Iris pigment epithelial cell (primary cell): ENCODE data around the gene SMG9.

Source experiments
- DNase-seq: peaks from one replicate; pipeline ENCODE4 v3.0.0-alpha.2; 2011; ENCODE audit warnings: low read depth

The SMG9 gene

GRCh38 chr19:43721469-43722048 is 33.2 kb downstream of the SMG9 start:
- no peak for DNase-seq

GRCh38 chr19:43720936-43721335 is 33.8 kb downstream of the SMG9 start:
- no peak for DNase-seq

- no peak for DNase-seq
Measured at GRCh38 chr19:43719918-43720317, 34.8 kb downstream of the SMG9 start.

- no peak for DNase-seq
Measured at GRCh38 chr19:43719378-43719868, 35.3 kb downstream of the SMG9 start.

- no peak for DNase-seq
Measured at GRCh38 chr19:43718627-43719377, 36.0 kb downstream of the SMG9 start.

GRCh38 chr19:43715776-43716175 is 39.0 kb downstream of the SMG9 start, which contains the start of gene IRGC:
IRGC (plus strand) TSS chr19:43716076; CDS start chr19:43718559, 2,483 bp downstream.
- DNase-seq, result no peak

- no peak for DNase-seq
Measured at GRCh38 chr19:43713208-43713607, 41.6 kb downstream of the SMG9 start.

- DNase-seq, result no peak
Measured at GRCh38 chr19:43711751-43712355, 42.9 kb downstream of the SMG9 start.

- no peak for DNase-seq
Measured at GRCh38 chr19:43708716-43709115, 46.0 kb downstream of the SMG9 start.

GRCh38 chr19:43707158-43707712 is 47.5 kb downstream of the SMG9 start:
- no peak for DNase-seq

- no peak for DNase-seq
Measured at GRCh38 chr19:43705729-43706128, 49.0 kb downstream of the SMG9 start.

GRCh38 chr19:43704002-43704705 is 50.6 kb downstream of the SMG9 start:
- DNase-seq, result no peak

- peak; percentile 85 for DNase-seq
Measured at GRCh38 chr19:43700395-43701000, 54.3 kb downstream of the SMG9 start.

GRCh38 chr19:43699506-43700394 is 55.0 kb downstream of the SMG9 start:
- peak; percentile 29 for DNase-seq

- DNase-seq, result no peak
Measured at GRCh38 chr19:43697295-43697694, 57.5 kb downstream of the SMG9 start.

GRCh38 chr19:43695985-43696704 is 58.6 kb downstream of the SMG9 start:
- no peak for DNase-seq

- DNase-seq, result no peak
Measured at GRCh38 chr19:43694553-43694952, 60.2 kb downstream of the SMG9 start.

- DNase-seq, result no peak
Measured at GRCh38 chr19:43692877-43693276, 61.9 kb downstream of the SMG9 start.

- DNase-seq, result no peak
Measured at GRCh38 chr19:43692385-43692784, 62.4 kb downstream of the SMG9 start.

GRCh38 chr19:43691755-43692154 is 63.0 kb downstream of the SMG9 start:
- no peak for DNase-seq
